Measurements from ENCODE around the gene DAPK3.

DAPK3 gene

DNA sequence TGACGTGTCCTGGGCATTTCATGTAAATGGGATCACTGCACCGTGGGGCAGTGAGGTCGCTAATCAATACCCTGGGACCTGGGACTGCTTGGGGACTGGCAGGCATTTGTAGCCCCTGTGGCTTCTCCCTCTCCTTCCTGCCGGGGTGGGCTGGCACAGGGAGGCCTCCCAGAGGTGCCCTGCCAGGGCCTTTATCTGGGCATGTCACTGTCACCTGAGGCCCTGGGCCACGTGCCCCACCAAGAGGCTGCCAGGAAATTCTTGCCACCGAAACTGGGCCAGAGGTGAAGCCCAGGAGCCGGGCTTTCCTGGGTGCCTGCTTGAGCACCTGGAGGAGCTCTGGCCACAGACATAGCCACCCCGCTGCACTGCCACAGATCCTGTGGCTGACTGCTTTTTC is 39.9 kb downstream of the DAPK3 start:
- Histone ChIP-seq H3K9me3 (ENCODE audit: insufficient read depth, low read length) (no peaks in the 10 kb centered on the region), H2AFZ (ENCODE audit: low read depth, low read length) (no peak overlapping the region)

DNA sequence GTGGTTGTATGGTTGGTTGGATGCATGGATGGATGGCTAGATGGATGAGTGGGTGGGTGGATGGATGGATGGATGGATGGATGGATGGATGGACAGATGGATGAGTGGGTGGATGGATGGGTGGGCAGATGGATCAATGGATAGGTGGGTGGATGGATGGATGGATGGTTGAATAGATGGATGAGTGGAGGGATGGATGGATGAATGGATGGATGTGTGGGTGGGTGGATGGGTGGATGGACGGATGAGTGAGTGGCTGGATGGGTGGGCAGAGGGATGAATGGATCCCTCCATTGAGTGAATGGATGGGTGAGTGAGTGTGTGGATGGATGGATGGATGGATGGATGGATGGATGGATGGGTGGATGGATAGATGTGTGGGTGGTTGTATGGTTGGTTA is 47.0 kb downstream of the DAPK3 start:
- no peaks in the 10 kb centered on the region for H3K36me3 ChIP-seq (replicated peaks; ENCODE audit: low read depth, low read length)
- no peaks in the 10 kb centered on the region for H4K20me1 ChIP-seq (ENCODE audit: insufficient read depth, low read length)
- 0 out of 2 replicates have a peak, but pooled peaks cover 4% of the 10 kb centered on the region for H3K9me3 ChIP-seq (ENCODE audit: insufficient read depth, low read length)
- H3K27ac ChIP-seq (ENCODE audit: low read length): no peak overlapping the region
- H3K4me3 ChIP-seq (ENCODE audit: low read length): no peak overlapping the region
- H3K4me1 ChIP-seq (ENCODE audit: low read length): no peaks in the 10 kb centered on the region
- H2AFZ ChIP-seq (ENCODE audit: low read depth, low read length): no peak overlapping the region
- H3K9ac ChIP-seq (ENCODE audit: low read length): no peak overlapping the region
- TF ChIP-seq, protein P1, sequence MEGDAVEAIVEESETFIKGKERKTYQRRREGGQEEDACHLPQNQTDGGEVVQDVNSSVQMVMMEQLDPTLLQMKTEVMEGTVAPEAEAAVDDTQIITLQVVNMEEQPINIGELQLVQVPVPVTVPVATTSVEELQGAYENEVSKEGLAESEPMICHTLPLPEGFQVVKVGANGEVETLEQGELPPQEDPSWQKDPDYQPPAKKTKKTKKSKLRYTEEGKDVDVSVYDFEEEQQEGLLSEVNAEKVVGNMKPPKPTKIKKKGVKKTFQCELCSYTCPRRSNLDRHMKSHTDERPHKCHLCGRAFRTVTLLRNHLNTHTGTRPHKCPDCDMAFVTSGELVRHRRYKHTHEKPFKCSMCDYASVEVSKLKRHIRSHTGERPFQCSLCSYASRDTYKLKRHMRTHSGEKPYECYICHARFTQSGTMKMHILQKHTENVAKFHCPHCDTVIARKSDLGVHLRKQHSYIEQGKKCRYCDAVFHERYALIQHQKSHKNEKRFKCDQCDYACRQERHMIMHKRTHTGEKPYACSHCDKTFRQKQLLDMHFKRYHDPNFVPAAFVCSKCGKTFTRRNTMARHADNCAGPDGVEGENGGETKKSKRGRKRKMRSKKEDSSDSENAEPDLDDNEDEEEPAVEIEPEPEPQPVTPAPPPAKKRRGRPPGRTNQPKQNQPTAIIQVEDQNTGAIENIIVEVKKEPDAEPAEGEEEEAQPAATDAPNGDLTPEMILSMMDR (IDR thresholded peaks at IDR 0.05; ENCODE audit: low read depth, low read length): no peak
- TF ChIP-seq EZH2phosphoT487 (IDR thresholded peaks at IDR 0.05; ENCODE audit: low read depth): no peak
- no peaks in the 10 kb centered on the region for H3K27me3 ChIP-seq (ENCODE audit: low read depth, low read length)
- no peak overlapping the region for H3K4me2 ChIP-seq (ENCODE audit: low read length)
- H3K79me2 ChIP-seq (ENCODE audit: low read length): no peaks in the 10 kb centered on the region

More for the DNA sequence above, 39.9 kb downstream of the DAPK3 start:
- H3K79me2 ChIP-seq (ENCODE audit: low read length): no peaks in the 10 kb centered on the region
- no peak overlapping the region for H3K4me2 ChIP-seq (ENCODE audit: low read length)
- H4K20me1 ChIP-seq (ENCODE audit: insufficient read depth, low read length): no peaks in the 10 kb centered on the region
- TF ChIP-seq EZH2phosphoT487 (IDR thresholded peaks at IDR 0.05; ENCODE audit: low read depth): no peak
- TF ChIP-seq, protein P1 (IDR thresholded peaks at IDR 0.05; ENCODE audit: low read depth, low read length): no peak
- no peaks in the 10 kb centered on the region for H3K36me3 ChIP-seq (replicated peaks; ENCODE audit: low read depth, low read length)
- H3K4me3 ChIP-seq (ENCODE audit: low read length): no peak overlapping the region
- H3K9ac ChIP-seq (ENCODE audit: low read length): no peak overlapping the region
- H3K4me1 ChIP-seq (ENCODE audit: low read length): no peaks in the 10 kb centered on the region
- no peaks in the 10 kb centered on the region for H3K27me3 ChIP-seq (ENCODE audit: low read depth, low read length)
- no peak overlapping the region for H3K27ac ChIP-seq (ENCODE audit: low read length)

DNA sequence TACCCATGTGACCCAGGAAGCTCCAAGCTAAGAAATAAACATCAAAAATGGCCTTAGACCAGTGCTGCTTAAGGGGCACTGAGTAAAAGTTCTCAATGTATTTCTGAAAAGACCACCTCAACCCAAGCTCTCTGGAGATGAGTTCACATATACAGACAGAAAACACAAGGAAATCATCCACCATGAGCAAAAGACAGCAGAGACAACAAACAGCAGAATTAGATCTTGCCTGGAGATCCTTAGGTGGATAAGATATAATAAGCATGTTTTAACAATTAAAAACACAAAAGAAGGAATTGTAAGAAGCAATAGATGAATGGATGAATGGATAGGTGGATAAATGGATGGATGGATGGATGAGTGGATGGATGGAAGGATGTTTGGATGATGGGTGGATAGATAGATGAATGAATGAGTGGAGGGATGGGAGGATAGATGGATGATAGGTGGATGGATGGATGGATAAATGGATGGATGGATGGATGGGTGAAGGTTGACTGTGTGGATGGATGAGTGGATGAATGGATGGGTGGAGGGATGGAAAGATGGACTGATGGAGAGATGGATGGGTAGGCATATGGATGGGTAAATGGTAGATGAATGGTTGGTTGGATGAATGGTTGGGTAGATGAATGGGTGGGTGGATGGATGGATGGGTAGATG is 47.7 kb downstream of the DAPK3 start:
- TF ChIP-seq EZH2phosphoT487 (IDR thresholded peaks at IDR 0.05; ENCODE audit: low read depth): no peak
- TF ChIP-seq, protein P1 (IDR thresholded peaks at IDR 0.05; ENCODE audit: low read depth, low read length): no peak
- H2AFZ ChIP-seq (ENCODE audit: low read depth, low read length): no peak overlapping the region
- no peak overlapping the region for H3K27ac ChIP-seq (ENCODE audit: low read length)
- no peaks in the 10 kb centered on the region for H3K4me1 ChIP-seq (ENCODE audit: low read length)
- no peaks in the 10 kb centered on the region for H3K27me3 ChIP-seq (ENCODE audit: low read depth, low read length)
- 0 out of 2 replicates have a peak, but pooled peaks cover 4% of the 10 kb centered on the region for H3K9me3 ChIP-seq (ENCODE audit: insufficient read depth, low read length)
- H3K36me3 ChIP-seq (replicated peaks; ENCODE audit: low read depth, low read length): no peaks in the 10 kb centered on the region
- no peak overlapping the region for H3K4me2 ChIP-seq (ENCODE audit: low read length)
- no peak overlapping the region for H3K9ac ChIP-seq (ENCODE audit: low read length)
- no peaks in the 10 kb centered on the region for H3K79me2 ChIP-seq (ENCODE audit: low read length)
- H3K4me3 ChIP-seq (ENCODE audit: low read length): no peak overlapping the region
- H4K20me1 ChIP-seq (ENCODE audit: insufficient read depth, low read length): no peaks in the 10 kb centered on the region

DNA sequence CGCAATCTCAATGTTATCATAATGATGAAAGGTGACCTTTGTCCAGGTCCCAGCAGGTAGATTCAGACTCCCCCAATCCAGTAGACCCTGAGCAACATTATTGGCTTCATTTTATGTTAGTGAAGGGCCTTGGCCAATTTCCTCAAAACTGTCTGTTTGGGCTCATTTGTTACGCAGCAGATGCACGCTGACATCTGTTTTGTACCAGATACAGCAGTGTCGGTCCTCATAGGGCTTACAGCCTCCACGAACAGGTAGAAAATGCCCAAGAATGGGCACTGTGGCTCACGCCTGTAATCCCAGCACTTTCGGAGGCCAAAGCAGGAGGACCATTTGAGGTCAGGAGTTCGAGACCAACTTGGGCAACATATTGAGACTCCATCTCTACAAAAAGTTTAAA is 51.1 kb downstream of the DAPK3 start:
- no peaks in the 10 kb centered on the region for H3K36me3 ChIP-seq (replicated peaks; ENCODE audit: low read depth, low read length)
- H3K27me3 ChIP-seq (ENCODE audit: low read depth, low read length): no peaks in the 10 kb centered on the region
- H3K9me3 ChIP-seq (ENCODE audit: insufficient read depth, low read length): 0 out of 2 replicates have a peak, but pooled peaks cover 4% of the 10 kb centered on the region
- H3K9ac ChIP-seq (ENCODE audit: low read length): no peak overlapping the region
- no peaks in the 10 kb centered on the region for H4K20me1 ChIP-seq (ENCODE audit: insufficient read depth, low read length)
- H3K4me1 ChIP-seq (ENCODE audit: low read length): 0 out of 2 replicates have a peak, but pooled peaks cover 3% of the 10 kb centered on the region
- H2AFZ ChIP-seq (ENCODE audit: low read depth, low read length): no peak overlapping the region
- no peaks in the 10 kb centered on the region for H3K79me2 ChIP-seq (ENCODE audit: low read length)
- no peak for TF ChIP-seq EZH2phosphoT487 (IDR thresholded peaks at IDR 0.05; ENCODE audit: low read depth)
- TF ChIP-seq, protein P1 (IDR thresholded peaks at IDR 0.05; ENCODE audit: low read depth, low read length): no peak
- H3K4me3 ChIP-seq (ENCODE audit: low read length): no peak overlapping the region
- H3K4me2 ChIP-seq (ENCODE audit: low read length): no peak overlapping the region
- no peak overlapping the region for H3K27ac ChIP-seq (ENCODE audit: low read length)
